Erythroblast (primary cell): Measurements from ENCODE around the gene CACNG3.

Experiments used
- GATA1 ChIP-seq: IDR thresholded peaks from 2 replicates; pipeline ENCODE4 v1.6.1; 2011; ENCODE audit warnings: low read depth, mild to moderate bottlenecking, control low read depth, low read length, moderate library complexity
- POLR2A ChIP-seq: IDR thresholded peaks from 2 replicates; pipeline ENCODE4 v1.6.1; 2011; ENCODE audit warnings: mild to moderate bottlenecking, low read length

DNA sequence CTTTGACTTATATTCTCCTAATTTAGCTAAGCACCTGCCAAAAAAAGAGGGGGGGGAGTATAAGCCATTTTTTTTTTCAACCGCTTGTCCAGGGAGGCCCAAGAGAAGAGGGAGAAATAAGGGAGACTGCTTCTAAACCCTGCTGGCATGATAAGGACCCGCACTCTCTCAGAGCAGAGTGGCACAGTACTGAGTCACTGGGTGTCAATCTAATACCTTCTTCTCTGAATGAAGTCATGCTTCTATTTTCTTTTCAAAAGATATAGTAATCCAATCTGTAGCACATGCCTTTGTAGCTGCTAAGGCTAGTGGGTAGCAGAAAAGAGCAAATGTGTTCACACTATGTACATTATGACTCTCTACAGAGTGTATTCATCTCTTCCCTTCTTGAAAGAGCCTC lies 34.9 kb upstream of the CACNG3 start:
- TF ChIP-seq POLR2A, result no peak
- TF ChIP-seq GATA1, result no peak
